NCI-H1694 (cell line): ENCODE measurements around the gene LRRC4B.

Experiments used
- DNase-seq: peaks from one replicate; lab custom pipeline; 2025; lab: John Stamatoyannopoulos, UW

The LRRC4B gene

GRCh38 chr19:50505856-50506611 is 62.2 kb downstream of the LRRC4B start:
- no peak for DNase-seq

GRCh38 chr19:50501568-50502475 is 66.4 kb downstream of the LRRC4B start:
- DNase-seq, result no peak

- no peak for DNase-seq
Observed at GRCh38 chr19:50501186-50501567, 67.1 kb downstream of the LRRC4B start.

GRCh38 chr19:50500753-50501151 is 67.5 kb downstream of the LRRC4B start:
- no peak for DNase-seq

DNA sequence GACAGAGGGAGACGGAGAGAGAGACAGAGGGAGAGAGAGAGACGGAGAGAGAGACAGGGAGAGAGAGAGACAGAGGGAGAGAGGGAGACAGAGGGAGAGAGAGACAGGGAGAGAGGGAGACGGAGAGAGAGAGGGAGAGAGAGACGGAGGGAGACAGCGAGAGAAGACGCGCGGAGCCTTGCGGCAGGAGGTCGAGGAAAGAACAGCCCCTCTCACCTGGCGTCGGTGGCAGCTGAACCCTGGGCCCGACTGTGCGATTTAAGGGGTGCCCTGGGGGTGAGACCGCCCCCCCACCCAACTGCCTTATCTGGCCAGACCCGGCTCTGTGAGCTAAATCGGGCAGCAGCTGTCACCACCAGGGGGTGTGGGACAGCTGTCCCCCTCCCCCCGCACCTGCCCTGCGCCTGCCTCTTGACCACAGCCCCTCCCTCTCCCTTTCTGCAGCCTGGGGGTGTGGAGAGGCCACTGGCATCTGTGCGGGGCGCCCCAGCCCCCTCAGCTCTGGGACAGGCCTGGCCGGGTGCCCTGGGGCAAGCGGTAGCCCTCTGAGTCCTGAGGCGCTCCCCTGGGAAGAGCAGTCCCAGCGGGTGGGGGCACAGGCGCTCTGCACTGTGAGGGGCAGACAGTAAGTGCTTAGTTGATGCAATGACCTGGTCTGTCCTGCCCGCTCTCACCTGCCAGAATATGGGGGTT is 68.0 kb downstream of the LRRC4B start:
- DNase-seq, result no peak

- no peak for DNase-seq
Observed at GRCh38 chr19:50498219-50499056, 69.8 kb downstream of the LRRC4B start.

DNA sequence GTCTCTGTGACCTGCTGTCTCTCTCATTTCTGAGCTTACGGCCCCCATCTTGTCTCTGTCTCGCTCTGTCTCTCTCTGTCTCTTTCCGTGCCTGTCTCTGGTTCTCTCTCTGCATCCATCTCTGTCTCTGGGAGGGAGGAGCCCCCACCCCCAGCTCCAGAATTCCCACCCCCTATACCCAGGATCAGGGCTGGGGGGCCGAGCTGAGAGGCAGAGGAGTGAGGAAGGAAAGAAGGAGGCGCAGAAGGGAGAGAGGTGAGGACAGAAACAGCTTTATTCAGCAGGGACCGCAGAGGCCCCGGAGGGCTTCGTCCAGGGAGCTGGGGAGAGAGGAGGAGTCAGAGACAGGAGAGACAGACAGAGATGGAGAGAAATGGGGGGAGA is 71.2 kb downstream of the LRRC4B start:
- no peak for DNase-seq

DNA sequence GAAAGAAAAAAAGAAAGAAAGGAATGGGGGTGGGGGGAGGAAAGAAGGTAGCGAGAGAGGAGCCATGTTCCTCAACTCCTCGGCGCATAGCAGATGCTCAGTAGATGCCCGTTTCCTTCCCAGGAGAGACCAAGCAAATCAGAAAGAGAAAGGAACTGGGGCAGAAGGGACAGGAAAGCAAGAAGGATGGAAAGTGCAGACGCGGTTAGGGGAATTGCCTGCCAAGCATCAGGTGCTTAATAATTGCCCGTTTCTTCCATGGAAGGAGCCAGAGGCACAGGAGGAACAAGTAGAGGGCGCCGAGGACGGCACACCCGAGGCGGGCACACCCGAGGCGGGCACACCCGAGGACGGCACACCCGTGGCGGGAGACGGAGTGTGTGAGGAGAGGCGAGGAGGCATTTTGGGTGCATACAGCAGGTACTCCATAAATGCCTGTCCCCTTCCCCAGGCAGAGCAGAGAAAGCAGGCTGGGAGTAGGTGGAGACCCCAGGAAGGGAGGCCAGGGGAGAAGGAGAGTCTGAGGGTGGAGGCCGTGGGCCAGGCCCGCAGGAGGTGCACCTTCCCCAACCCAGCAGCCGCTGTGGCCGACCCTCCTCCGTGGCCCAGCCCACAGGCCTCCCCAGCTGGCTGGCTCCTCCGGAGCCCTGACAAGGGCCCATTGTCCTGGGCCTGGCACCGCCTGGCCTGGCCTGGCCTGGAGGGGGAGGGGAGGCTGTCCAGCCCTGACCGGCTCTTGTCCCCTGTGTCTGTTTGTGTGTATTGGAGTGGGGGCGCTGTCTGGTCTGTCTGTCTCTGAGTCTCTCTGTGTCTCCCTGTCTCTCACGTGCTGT is 71.8 kb downstream of the LRRC4B start:
- no peak for DNase-seq

DNA sequence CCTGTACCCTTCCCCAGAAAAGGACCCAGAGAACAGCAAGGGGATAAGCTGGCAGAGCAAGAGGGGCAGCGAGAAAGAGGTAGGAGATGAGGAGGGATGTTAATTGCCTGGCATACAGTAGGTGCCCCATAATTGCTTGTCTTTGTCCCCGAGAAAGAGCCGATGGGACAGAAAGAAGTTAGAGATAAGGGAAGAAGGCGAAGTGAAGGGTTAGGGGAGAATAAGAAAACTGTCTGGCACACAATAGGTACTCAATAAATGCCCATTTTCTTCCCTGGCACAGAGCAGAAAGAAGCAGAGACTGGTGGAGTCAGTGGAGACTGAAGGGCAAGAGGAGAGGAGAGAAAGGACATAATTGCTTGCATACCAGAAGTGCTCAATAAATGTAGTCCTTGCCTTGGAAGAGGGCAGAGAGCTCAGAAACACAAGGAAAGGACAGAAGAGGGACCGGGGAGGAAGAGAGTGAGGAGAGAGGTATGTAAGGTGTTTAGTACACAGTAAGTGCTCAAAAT is 73.2 kb downstream of the LRRC4B start:
- DNase-seq, result no peak

DNA sequence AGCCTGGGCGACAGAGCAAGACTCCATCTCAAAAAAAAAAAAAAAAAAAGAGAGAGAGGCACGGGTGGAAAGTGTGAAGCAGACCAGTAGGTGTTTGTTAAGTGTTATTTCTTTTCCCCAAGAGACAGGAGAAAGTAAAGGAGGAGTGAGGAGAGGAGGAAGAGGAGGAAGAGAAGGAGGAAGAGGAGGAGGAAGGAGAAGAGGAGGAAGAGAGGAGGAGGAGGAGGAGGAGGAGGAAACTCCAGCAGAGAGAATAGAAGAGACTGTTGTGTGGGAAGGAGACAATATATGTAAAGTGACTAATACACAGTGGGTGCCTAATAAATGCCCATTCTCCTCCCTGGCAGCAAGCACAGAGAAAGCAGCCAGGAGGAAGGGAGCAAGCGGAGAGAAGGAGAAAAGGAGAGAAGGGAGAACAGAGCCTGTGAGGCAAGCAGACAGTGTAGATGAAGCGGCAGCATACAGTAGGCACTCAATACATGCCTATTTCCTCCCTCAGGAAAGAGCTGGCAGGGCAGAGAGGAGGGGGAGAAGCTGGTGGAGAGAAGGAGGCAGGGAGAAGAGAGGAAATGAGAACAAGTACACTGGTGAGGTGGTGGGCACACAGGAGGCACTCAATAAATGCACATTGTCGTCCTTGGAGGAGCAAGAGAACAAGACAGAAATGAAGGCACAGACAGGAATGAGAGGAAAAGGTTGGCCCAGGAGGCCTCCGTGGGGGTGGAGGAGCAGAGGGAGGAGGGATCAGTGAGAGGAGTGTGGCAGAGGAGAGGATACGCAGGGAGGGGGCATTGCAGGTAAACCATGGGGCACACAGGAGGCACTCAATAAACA is 73.8 kb downstream of the LRRC4B start:
- DNase-seq, result no peak

DNA sequence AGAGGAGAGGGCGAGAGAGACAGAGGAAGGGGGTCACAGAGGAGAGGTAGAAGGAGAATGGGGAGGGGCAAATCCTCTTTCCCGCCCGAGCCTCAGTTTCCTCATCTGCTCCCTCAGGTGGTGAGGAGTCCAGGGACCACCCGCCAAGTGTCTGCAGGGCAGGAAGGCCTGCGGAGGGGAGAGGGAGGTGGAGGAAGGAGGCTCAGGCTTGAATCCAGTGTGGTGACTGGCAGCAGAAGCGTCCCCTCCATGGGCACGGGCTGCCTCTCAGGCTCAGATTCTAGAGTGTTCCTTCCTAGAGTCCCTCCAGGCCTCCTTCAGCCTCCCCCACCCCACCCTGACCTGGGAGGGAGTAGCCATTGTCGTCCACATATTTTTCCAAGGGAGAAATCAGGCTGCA is 75.1 kb downstream of the LRRC4B start:
- DNase-seq, result no peak

DNA sequence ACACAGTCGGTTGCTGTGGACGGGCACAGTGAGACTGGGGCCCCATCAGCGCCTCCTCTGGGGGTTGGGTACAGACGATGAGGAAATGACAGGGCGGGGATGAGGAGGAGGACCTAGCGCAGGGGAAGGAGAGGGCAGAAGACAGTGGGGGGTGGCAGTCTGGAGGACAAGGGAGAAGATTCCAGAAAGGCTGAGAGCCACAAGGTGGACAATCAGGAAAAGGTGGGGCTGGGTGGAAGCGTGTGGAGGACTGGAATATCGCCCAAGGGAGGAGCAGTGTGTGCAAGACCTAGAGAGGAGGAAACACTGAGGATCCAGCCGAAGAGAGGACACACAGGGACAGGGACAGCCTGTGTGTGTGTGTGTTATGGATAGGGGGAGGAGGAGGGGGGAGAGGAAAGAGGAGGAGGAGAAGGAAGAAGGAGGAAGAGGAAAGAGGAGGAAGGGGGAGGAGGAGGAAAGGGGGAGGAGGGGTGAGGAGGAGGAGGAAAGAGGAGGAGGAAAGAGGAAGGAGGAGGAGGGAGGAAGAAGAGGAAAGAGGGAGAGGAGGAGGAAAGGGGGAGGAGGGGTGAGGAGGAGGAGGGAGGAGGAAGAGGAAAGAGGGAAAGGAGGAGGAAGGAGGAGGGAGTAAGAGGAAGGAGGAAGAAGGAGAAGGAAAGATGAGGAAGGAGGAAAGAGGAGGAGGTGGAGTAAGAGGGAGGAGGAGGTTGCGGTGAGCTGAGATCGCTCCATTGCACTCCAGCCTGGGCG is 75.8 kb downstream of the LRRC4B start:
- DNase-seq, result no peak

DNA sequence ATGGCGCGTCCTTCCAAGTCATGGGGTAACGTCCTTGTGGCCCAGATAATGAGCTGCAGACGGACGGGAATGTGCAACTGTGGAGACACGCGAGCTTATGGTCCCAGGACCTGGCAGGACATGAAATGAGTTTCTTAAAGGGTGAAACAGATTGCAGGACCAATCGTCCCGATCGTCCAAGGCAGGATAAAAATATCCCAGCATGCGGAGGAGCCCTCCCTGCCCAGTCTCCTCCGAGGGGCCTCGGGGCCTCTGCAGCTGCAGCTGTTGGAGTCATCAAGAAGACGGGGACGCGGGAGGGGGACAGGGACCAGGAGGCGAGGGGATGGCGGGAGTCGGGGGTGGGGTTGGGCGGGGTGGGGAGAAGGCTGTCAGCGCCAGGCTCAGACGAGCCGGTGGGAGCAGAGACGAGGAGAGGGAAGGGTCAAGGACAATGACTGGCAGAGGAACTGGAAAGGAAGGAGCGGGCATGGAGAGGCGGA is 77.2 kb downstream of the LRRC4B start:
- no peak for DNase-seq

GRCh38 chr19:50490411-50490811 is 77.8 kb downstream of the LRRC4B start:
- no peak for DNase-seq

GRCh38 chr19:50489461-50490011 is 78.7 kb downstream of the LRRC4B start:
- DNase-seq, result no peak

GRCh38 chr19:50488389-50489194 is 79.6 kb downstream of the LRRC4B start:
- no peak for DNase-seq

DNA sequence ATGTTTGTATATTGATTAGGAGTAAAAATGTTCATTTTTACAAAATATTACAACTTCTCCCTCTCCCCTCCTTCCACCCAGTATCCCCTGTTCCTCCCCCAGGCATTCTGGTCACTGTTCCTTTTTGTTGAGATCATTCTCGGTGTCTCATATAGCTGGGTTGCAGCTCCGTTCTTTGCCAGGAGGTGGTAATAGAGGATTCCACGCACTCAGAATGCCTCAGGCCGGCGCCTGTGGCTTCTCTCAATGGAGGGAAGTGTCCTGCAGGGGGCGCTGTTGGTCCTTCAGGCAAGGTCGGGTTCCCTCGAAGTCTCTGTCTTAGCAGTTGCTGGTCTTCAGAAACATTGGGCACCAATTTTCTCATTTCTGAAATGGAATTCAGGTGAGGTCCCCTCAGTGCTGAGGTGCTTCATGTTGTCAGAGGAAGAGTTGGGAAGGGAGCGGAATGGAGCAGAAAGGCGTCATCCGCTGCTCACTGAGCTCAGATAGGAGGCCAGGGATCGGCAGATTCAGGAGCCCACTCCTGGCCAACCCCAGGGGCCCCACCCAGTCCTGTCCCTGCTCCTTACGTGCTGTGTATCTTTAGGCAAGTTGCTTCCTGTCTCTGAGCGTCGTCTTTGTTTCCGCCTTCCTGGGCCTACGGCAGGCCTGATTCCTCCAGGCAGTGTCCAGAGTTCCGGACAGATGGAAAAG is 81.3 kb downstream of the LRRC4B start:
- DNase-seq, result peak; percentile 57
